Right lobe of liver (tissue), 6 donors: ENCODE measurements around the gene MYLK. TPM values are rescaled to one million over a fixed set of nuclear protein-coding genes. Genes with fewer than 3 reads are reported as not detected.
A peak's percentile ranks its signal among the peaks of the same experiment; 100 is the strongest.

ENCODE experiments used
- ATAC-seq, 4 donors: fragments of 200-7000 bp; cut with Tn5 transposase; one replicate each; pipeline ENCODE4 v1.9.1; 2020; ENCODE audit warnings: mild to moderate bottlenecking in 4 of 4, moderate library complexity in 4 of 4
- DNase-seq, 3 donors: peaks; one replicate each; pipeline ENCODE4 v3.0.0-alpha.2; 2020
- H3K27ac ChIP-seq, 3 donors: fragments of 200-600 bp; one replicate each; pipeline ENCODE4 v1.8.0; 2022
- H3K27me3 ChIP-seq, 2 donors: fragments of 200-600 bp; one replicate each; pipeline ENCODE4 v1.8.0; 2022
- H3K36me3 ChIP-seq, 4 donors: fragments of 200-600 bp; sonication (generic) in 1 of 4; one replicate each; pipeline versions ENCODE4 v1.5.1 to v1.8.0; 2017 to 2022; ENCODE audit warnings: control low read depth in 1 of 4
- H3K4me1 ChIP-seq, 4 donors: fragments of 200-600 bp; sonication (generic) in 1 of 4; one replicate each; pipeline versions ENCODE4 v1.5.1 to v1.8.0; 2017 to 2022; ENCODE audit warnings: control low read depth in 1 of 4
- H3K4me3 ChIP-seq, 3 donors: fragments of 200-600 bp; one replicate each; pipeline ENCODE4 v1.8.0; 2022
- H3K9me3 ChIP-seq, 4 donors: fragments of 200-600 bp; sonication (generic) in 1 of 4; one replicate each; pipeline versions ENCODE4 v1.5.1 to v1.8.0; 2017 to 2022; ENCODE audit warnings: control low read depth in 1 of 4
- POLR2A ChIP-seq: fragments of 450-650 bp; IDR thresholded peaks from one replicate; pipeline ENCODE4 v1.6.1; 2017; ENCODE audit warnings: antibody characterized with exemption, mild to moderate bottlenecking
- WGBS: methylation state at CpG from one replicate; pipeline ENCODE4 v1.1.6; 2018; ENCODE audit warnings: low coverage, low lambda C conversion rate; ENCODE audit not compliant: insufficient coverage; ENCODE audit errors: missing lambda C conversion rate; 5-methylcytosine and 5-hydroxymethylcytosine counted together
- intact Hi-C, 2 donors: fragments of 100-400 bp; cut with DNase I; formaldehyde crosslinking; loops; one replicate each; pipeline versions ENCODE4 v1.11.2 to v1.14.1; 2022
- total RNA-seq, 6 experiments: library from RNA; depleted of rRNA in 2 of 6; stranded (reverse); fragments of >200 nt in 2 of 6; fragmentation: NEBNext Ultra II Directional in 3 of 6; extraction: Animal tissue kit (Norgen Biotek cat#: 25700) in 3 of 6; gene quantifications; one replicate each; pipeline versions ENCODE4 v1.1.0 to v1.2.4, GENCODE V29; 2016 to 2023
- TF ChIP-seq, protein P1 (sequence below), 4 donors: fragments of 200-600 bp in 3 of 4; fragments of 450-650 bp in 1 of 4; IDR thresholded peaks; one replicate each; pipeline versions ENCODE4 v1.5.1 to v1.8.0; 2016 to 2022; ENCODE audit warnings: antibody characterized with exemption in 4 of 4, mild to moderate bottlenecking in 2 of 4
- donor health status: DM: no; HTN: yes; CAD: no.
- donor health status: DM: no; HTN: no; CAD: no.
- donor health status: DM: no; HTN: no; CAD: no.
- donor health status: DM: no; HTN: yes; CAD: no.
- donor health status: DM: no; HTN: yes; CAD: no.

MYLK gene
- total RNA-seq, 6 experiments from 2014 or later, result 61.1 to 146 (median 97.8) TPM

DNA sequence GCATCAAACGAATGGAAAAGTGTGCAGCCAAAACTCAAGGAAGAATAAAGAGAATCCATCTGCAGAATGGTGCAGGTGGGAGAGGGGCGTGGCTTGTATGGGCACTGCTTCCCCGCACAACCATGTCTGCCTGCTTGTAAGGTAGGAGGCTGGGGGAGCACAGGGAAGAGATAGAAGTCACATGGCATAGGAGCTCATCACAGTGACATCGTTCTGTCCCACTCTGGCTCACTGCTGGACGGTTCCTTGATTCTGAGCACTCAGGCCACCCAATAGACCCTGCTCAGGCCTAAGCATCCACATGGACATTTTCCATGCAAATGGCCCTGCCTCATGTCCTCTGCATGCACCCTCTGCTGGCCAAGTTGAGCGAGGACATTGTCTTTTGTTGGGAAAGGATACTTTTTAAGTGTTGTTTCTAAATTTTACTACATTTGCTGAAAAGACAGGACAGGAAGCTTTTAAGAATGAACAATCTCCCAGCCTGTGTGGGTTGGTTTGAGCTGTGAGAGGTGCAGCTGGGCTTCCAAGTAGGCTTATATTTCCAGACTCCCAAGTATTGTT is 3.1 kb downstream of the MYLK start:
- WGBS, result 58% methylated on average over 2 of the region's 6 CpGs
- intact Hi-C loops, result no loop called here
- Histone ChIP-seq H3K36me3 (no peaks in the 10 kb centered on the region), H3K27me3 (no peaks in the 10 kb centered on the region), H3K4me1 (peaks cover 0 to 24% (median 2%) of the 10 kb centered on the region in 4 donors), H3K27ac (no peak overlapping the region), H3K9me3 (no peaks in the 10 kb centered on the region), H3K4me3 (no peak overlapping the region)
- DNase-seq (peak in 1 of 3 donors; percentile 33), ATAC-seq (peak; percentile 19 to 38 (median 30))
- TF ChIP-seq, protein P1, sequence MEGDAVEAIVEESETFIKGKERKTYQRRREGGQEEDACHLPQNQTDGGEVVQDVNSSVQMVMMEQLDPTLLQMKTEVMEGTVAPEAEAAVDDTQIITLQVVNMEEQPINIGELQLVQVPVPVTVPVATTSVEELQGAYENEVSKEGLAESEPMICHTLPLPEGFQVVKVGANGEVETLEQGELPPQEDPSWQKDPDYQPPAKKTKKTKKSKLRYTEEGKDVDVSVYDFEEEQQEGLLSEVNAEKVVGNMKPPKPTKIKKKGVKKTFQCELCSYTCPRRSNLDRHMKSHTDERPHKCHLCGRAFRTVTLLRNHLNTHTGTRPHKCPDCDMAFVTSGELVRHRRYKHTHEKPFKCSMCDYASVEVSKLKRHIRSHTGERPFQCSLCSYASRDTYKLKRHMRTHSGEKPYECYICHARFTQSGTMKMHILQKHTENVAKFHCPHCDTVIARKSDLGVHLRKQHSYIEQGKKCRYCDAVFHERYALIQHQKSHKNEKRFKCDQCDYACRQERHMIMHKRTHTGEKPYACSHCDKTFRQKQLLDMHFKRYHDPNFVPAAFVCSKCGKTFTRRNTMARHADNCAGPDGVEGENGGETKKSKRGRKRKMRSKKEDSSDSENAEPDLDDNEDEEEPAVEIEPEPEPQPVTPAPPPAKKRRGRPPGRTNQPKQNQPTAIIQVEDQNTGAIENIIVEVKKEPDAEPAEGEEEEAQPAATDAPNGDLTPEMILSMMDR (IDR thresholded peaks at IDR 0.05), result peak; percentile 45 to 65 (median 50)
- no peak for TF ChIP-seq POLR2A

DNA sequence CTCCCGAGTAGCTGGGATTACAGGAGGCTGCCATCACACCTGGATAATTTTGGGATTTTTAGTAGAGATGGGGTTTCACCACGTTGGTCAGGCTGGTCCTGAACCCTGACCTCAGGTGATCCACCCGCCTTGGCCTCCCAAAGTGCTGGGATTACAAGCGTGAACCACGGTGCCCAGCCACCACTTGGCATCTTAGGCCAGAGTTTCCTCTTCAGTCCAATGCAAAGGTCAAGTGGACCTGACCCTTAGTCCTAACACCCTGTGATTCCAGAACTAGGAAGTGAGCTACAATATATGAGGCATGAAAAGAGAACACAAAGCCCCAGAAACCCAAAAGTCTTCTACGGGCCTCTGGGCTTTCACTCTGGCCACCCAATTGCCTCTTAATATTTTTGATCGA is 5.3 kb downstream of the MYLK start:
- Histone ChIP-seq H3K27ac (peak overlapping the region in 2 of 3 donors; percentile 2 to 48), H3K9me3 (no peaks in the 10 kb centered on the region), H3K36me3 (no peaks in the 10 kb centered on the region), H3K4me3 (no peak overlapping the region), H3K4me1 (peaks cover 0 to 23% (median 2%) of the 10 kb centered on the region in 4 donors), H3K27me3 (no peaks in the 10 kb centered on the region)
- TF ChIP-seq, protein P1 (IDR thresholded peaks at IDR 0.05), result no peak
- no peak for TF ChIP-seq POLR2A
- WGBS, result 47% methylated on average over 5 of the region's 7 CpGs
- DNase-seq (peak in 1 of 3 donors; percentile 66), ATAC-seq (peak; percentile 53 to 83 (median 55))
- intact Hi-C loops, result no loop called here

DNA sequence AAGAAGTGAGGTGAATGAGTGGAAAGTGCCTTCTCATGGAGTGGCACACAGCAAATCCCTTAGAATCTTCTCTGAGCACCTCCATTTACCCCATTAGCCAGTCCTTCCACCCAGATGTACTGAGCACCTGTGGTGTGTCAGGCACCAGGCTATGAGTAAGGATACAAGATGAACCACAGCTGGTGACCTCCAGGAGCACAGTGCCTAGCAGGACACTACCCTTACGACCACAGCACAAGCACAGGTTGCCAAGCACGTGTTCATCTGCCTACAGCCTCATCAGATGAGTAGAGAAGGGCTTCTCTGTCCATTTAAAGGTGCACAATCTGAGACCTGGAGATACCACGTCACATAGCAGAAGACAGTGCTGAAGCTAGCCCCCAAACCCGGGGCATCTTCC is 6.2 kb downstream of the MYLK start:
- Histone ChIP-seq H3K4me1 (peaks cover 0 to 17% (median 2%) of the 10 kb centered on the region in 4 donors), H3K27me3 (no peaks in the 10 kb centered on the region), H3K4me3 (no peak overlapping the region), H3K9me3 (no peaks in the 10 kb centered on the region), H3K27ac (no peak overlapping the region), H3K36me3 (no peaks in the 10 kb centered on the region)
- intact Hi-C loops, result no loop called here
- 73% methylated on average over 3 of the region's 4 CpGs for WGBS
- ATAC-seq (no peak), DNase-seq (no peak)
- TF ChIP-seq, protein P1 (IDR thresholded peaks at IDR 0.05), result no peak
- no peak for TF ChIP-seq POLR2A

DNA sequence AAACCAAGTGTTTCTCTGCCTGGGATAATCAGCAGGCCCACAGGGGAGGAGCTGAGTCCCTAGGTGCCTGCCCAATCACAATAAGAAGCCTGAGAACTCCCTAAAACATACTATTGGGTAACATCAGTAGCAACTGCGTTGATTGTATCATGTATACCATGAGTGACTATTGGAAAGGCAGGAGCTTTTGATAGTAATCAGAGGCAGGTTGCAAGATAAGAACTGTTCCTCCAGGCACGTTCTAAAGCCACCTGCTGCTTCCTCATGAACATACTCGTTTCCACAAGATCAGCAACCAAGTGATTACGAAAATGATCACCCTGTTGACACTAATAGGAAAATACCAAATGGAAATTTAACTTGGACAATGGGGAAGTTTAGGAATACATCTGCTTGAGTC is 6.7 kb downstream of the MYLK start:
- Histone ChIP-seq H3K27me3 (no peaks in the 10 kb centered on the region), H3K27ac (no peak overlapping the region), H3K9me3 (no peaks in the 10 kb centered on the region), H3K4me3 (no peak overlapping the region), H3K36me3 (no peaks in the 10 kb centered on the region), H3K4me1 (peaks cover 0 to 18% (median 5%) of the 10 kb centered on the region in 4 donors)
- ATAC-seq (peak in 2 of 4 donors; percentile 25 to 33), DNase-seq (no peak)
- WGBS, result 67% methylated on average over 4 of the region's 4 CpGs
- intact Hi-C loops, result no loop called here
- TF ChIP-seq POLR2A, result no peak
- TF ChIP-seq, protein P1 (IDR thresholded peaks at IDR 0.05), result no peak
